NK-92 (cell line): ENCODE results near the gene GSC2.
"Not testable (repeated sequence)": the region's sequence is repeated elsewhere in the genome, so short reads cannot be mapped to it uniquely, and the experiment has no call there.

ENCODE experiments used
- DNase-seq: peaks from one replicate; lab custom pipeline; 2025; ENCODE audit not compliant: unreplicated experiment; lab: John Stamatoyannopoulos, UW

The GSC2 gene

DNA sequence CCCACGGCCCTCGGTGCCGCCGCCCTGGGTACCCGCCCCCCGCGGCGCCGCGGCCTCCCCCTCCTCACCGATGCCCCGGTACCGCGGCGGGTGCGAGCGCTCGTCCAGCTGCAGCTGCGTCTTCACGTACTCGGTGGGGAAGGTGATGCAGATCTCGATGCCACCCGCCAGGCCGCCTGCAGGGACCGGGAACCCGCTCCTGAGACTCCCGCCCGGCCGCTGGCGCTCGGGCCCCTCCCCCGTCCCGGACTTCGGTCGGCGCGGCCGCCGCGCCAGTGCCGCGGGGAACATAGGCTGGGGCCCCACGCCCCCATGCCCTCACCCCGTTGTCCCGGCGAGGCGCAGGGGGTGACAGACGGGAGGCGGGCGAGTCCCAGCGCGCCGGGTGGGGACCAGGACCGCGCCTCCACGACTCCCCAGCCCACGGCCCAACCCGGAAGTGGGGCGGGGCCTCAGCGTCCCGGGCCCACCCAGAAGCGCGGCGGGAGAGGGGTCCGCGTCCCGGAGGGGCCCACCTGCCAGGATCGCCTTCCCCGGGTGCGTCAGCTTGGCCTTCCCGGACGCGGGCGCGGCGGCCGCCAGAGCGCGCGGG, 28.1 kb upstream of the GSC2 start:
- DNase-seq, result no peak

DNA sequence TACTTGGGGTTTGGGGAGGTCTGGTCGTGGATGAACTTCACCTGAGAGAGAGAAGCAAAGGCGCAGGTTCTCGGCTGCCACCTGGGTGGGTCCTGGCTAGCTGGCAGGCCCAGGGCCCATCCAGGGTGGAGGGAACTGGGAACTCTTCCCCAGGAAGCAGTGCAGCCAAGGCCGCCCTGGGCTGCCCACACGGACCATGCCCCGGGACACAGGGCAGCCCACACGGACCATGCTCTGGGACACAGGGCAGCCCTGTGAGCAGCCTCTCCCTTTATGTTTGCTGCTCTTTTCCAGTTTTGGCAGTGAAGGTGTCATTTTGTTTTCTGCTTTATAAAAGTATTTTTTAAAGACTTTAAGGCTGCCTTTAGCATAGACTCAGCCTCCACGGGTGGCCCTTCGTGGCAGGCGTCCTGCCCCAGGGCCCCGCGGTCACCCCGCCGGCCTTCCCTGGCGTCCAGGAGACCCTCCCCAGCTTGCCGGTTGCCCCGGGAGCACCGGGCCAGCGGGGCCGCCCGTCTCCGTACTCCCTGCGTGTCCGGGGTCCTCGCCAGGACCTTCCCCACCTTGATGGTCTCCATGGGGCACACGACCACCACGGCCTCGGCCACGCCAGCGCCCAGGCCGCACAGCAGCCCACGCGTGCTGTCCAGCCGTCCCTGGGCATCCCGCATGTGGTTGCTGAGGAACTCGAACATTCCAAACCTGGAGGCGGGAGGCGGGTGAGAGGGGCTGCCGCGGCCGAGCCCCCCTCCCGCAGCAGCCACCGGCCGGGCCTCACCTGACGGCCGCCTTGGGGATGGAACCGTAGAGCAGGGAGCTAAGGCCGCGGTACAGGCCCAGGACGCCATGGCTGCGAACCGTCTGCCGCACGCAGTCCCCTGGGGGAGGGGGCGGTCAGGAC, 27.3 kb upstream of the GSC2 start:
- no peak for DNase-seq

DNA sequence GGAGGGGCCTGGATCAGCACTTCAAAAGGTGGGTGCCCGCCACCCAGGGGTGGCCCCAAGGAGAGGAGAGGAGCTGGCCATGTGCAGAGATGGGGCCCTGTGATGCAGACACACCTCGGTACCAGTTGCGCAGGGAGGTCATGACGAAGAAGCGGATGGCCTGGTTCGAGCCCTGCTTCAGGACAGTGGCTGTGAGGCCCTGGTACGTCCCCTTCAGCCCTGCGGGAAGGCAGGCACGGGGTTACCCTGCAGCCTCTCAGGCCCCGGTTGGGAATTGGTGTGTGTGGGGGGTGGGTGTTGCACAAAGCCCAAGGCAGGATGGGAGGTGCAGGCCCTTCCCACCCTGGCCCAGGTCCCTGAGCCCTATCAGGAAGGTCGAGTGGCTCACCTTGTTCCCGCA, 26.6 kb upstream of the GSC2 start:
- no peak for DNase-seq

DNA sequence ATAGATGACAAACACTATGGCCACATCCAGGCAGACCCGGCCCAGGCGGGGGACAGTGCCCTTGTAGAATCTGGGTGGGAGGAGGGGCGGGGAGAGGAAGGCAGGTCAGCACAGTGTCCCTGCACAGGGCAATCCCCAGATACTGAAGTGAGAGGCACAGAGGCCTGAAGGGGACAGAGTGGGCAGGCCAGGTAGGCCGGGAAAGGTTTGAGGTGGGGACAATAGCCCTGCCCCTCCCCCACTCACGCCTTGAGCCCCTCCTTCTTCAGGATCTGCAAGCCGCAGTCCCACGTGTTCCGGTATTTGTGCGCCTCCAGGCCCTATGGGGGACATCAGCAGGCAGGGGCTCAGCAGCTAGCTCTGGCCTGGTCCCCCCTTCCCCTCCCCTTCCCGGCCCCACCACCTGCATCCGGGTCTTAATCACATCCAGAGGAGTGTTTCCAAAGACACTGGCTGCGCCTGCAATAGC, 26.1 kb upstream of the GSC2 start:
- DNase-seq, result no peak

DNA sequence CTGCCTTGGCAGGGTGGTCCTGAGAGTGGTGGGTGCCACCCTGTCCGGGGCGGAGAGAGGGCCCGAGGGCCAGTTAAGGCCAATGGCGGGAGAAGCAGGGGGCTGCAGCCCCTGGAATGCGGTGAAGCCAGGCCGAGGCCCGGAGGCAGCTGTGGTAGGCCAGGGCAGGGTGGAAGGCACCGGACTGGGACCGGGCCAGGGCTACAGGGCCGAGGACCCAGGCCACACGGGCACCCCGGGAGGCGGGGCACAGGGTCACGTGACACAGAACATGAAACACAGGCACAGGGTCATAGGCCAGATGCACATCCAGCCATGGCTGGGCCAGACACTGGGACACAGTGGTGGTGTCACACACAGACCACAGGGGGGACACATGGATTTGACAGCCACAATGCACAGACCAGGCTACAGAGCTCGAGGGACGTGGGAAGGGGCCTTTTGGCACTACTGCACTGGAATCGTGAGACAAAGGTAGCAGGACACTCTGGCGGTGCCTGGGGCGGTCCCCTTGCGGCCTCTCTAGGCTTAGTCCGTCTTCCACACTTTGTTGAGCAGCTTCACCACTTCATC, 25.6 kb upstream of the GSC2 start:
- no peak for DNase-seq

DNA sequence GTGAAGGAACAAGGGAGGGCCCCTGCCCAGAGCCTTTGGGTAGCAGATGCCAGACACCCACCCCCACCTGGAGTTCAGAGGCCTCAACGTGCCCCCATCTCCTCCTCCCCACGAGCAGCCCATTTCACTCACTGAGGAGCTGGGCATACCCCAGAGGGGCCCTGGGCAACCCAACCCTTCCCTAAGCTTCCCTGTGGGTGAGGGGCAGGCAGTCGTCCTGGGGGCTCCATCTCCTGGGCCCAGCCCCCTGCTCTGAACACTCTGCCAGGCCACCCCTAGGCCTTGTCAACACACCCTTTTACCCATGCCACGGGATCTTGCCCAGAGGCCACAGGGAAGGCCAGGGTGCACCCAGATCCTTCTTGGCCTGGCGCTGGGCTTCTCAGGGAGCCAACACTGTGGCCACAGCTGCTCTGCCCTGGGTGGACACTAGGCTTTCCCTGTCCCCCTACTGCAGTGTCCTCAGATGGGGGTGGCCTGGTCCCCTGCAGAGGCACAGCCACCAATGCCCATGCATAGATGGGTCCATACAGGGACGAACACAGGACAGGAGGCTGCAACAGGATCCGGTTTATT, 25.0 kb upstream of the GSC2 start:
- DNase-seq, result no peak

DNA sequence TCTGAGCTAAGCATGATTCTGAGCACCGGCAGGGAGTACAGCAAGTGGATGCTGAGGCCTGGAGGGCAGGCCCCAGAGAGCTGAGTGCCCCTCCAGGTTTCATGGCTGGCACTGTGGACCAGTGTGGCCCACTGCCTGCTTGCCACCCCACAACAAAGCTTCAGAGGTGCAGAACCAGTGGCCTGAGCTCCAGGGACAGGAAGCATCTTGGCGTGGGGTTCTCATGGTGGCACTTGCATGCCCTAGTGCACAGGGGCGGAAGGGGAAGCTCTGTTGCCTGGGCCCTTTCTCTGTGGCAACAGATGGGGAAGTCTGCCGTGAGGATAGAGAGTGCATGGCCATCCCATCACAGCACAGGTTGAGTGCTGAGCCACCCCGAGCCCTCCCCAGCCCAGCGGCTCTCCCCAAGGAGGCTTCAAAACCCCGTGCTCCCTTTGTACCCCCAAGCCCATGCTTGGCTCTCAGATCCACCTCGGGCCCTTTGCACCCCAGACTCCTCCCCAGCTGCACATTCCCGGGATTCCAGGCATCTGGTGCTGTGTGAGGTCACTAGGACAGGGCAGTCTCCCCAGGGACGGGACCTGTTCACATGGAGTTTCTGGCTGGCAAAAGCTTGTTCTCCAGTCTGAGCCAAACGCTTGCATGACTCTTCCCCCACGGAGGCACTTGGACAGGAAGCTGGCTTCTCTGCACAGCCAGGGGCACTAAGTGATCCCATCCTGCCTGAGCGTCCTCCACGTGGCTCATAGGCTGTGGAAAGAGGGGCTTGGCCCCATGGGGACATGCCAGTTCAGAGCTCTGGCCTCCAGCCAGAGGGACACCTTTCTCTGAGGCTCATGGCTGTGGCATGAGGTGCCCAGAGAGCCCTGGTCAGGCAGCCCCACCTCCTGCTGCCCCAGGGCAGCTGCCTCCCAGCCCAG, 24.3 kb upstream of the GSC2 start:
- no peak for DNase-seq

DNA sequence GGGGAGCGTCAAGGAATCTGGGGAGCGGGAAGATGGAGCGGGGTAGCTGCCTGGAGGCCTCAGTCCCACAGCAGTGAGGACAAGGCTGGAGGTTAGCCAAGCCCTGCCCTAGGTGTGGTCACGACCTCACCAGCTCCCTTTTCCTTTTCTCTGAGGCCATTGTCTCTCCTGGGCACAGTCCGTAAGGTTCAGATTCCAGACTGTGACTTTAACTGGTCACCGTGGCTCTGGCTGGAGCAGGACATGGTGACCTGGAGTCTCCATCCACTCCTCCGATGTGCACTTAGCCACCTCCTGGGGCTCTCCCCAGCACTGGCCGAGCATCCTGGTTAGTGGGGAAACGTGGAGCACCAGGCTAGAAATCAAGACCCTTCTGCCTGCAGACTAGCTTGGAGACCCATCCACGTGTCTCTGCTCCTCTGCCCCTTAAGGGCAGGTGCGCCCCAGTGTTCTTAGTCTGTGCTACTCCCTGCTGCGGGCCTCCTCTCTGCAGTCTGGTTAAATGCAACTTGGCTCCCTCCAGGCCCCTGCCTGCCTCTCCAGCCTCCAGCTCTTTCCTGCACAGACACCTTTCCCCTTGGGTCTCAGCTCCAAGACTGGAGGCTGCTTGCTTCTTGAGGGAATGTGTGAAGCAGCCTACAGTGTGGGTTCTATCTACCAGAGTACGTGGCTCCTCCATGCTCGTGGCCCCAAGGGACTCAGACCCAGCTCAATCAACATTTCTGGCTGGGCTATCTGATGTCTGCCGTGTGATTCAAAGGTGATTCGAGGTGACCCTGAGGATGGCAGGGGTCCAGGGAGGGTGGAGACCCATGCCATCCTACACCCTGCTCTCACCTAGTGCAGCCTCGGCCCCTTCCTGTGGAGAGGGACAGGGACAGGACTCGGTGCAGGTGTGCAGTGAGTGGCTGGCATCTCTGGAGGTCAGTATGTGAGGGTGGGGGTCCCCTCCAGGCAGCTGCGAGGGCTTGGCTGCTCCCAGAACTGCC, 23.2 kb upstream of the GSC2 start:
- DNase-seq, result no peak

DNA sequence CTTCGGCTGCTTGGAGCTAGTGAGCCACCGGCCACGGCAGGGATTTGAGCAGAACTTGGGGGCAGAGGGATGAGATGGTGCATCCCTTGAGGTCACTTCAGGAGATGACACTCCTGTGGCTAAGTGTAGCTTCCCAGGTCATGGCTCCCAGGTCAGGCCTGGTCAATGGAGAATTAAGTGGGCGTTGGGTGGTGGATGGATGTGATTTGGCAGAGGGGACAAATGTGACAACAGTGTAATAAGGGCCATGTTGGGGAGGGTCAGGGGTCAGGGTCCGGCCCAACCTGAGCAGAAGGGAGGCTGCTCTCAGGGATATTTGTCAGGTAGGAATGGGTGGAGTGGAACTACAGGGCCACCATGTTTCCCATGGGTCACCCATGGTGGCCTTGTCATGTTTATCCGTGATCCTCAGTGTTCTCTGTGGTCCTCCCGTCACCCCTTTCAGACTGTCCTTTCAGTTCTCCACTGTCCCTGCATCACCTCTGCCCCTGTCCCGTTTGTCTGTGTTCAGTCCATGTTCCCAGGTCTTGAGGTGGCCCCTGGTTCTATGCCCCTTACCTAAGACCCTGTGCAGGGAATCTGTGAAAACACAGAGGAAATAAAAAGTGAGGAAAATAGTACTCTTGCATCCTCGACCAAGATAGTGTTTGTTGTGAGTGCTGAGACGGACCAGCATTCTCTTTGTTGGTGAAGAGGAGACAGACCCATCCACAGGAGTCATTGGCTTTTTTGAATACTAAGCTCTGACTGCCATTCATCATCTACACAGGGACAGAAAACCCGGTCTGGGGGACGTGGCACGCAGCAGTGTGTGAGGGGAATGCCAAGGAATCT, 22.3 kb upstream of the GSC2 start:
- no peak for DNase-seq

DNA sequence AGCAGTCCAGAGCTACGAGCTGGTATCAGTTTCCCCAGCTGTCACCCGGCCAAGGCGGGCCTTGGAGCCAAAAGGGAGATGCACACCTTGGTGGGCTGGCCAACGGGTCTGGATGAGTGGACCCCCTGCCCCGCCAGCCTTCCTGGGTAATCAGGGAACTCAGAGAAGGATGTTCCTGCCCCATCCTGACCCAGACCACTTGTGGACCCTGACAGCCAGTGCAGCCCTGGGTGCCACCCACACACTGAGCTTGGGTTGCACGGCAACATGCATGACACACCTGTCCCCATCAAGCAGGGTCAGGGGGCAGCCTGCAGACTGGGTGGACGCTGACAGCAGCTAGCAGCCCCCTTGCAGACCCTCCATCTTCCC, 19.8 kb upstream of the GSC2 start:
- DNase-seq, result no peak

DNA sequence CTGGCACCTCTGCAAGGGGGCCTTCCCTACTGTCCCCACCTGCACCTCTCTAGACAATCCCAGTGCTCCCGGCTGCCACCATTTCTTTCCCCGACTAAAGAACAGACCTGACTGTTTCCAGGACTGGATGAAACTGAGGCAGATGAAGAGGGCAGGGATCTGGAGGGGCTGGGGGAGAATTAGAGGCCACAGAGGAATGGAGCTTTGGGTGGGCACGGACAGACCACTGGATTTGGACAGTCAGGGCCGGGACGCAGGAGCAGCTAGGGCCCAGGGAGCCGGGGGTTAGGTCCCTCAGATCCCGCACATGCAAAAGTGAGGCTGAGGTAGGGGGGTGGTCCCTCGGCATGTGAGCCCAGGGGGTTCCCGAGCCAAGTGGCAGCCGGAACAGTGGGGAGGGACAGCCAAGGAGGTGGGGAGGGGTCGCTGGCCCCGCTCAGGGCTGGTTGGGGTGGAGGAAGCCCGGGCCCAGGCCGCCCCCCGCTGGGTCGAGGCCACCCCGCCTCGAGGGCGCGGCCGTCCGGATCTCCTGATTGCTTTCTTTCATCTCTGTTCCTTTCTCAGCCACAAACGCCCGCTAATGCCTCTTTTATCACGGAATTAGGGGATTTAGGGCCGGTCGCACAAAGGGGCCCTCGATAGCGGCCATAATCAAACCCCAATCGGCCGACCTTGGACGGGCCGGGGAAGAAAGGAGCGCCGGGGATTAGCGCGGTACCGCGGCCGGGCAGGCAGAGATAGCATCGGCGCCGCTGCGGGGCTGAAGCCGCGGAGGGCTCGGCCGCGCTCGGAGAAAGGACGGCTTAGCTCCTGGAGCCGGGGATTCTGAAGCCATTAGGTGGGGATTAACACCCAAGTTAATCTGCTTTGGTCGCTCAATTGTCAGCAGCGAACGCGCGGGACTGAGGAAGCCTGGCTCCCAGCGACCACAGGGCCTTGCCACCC, 19.2 kb upstream of the GSC2 start:
- DNase-seq, result no peak

DNA sequence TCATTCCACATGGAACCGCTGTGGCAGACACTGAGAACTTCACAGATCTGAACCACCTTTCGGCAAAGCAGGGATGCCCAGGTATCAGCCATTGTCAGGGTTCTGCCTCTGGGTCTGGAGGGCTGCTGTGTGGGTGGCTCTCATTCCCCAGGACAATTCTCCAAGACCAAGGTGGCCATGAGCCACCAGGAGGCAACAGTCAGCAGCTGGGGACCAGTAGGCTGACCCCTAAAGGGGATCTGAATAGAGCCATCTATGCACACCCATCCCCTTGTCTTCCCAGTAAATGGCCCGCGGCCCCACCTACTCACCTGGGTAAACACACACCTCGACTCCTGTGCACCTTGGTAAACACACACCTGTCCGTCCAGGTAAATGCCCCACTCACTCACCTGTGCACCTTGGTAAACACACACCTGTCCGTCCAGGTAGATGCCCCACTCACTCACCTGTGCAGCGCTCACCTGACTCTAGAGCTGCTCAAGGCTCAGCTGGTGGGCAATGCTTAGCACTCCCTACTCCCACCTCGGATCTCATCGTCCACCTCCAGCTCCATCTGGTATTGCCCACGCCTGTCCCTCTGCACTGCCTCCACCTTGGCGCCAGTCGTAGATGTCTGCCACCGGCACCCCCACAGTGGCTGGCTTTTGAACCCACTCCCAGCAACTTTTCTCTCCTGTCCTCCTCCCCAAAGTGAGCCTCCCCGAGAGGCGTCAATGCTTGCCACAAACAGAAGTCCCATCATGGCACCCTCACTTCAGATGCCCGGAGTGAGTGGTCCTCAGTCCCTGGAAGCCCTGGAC, 18.2 kb upstream of the GSC2 start:
- no peak for DNase-seq

DNA sequence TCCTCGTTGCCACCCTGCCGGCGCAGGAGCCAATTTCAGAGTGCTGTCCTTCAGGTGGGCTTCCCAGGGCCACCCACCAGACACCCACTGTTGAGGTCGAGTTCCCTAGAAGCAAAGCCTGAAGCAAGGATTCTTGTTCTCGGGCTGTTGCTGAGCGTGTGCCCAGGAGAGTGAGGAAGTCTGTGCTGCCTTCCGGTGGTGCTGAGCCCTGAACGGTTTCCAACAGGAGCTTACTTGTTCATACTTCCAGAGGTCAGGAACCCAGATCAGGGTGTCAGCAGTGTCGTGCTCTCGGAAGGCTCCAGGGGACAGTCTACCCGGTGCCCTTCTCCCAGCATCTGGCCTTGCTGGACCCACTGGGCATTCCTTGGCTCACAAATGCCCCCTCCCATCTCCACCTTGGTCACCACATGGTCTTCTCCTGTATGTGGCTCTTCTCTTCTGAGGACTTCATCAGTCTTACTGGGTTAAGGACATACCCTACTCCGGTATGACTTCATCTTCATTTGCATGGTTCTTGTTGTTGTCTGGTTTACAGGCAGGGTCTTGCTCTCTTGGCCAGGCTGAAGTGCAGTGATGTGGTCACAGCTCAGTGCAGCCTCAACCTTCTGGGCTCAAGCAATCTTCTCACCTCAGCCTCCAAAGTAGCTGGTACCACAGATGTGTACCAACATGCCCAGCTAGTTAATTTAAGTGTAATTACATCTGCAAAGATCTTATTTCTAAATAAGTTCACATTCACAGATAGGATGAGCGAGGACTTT, 17.2 kb upstream of the GSC2 start:
- DNase-seq, result no peak

DNA sequence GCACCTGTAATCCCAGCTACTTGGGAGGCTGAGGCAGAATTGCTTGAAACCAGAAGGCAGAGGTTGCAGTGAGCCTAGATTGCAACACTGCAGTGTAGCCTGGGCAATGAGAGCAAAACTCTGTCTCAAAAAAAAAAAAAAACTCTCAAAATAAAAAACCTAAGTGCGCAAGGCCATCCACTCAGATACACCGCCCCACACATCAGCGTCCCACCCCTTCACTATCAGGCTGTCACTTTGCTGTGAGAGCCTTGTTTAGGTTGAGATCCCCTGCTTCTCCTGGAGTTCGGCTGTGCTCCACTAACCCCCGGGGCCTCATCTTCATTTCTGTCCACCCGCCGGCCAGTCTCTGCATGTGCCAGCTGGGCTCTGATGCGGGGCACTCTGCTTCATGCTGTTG, 16.3 kb upstream of the GSC2 start:
- DNase-seq, result no peak

DNA sequence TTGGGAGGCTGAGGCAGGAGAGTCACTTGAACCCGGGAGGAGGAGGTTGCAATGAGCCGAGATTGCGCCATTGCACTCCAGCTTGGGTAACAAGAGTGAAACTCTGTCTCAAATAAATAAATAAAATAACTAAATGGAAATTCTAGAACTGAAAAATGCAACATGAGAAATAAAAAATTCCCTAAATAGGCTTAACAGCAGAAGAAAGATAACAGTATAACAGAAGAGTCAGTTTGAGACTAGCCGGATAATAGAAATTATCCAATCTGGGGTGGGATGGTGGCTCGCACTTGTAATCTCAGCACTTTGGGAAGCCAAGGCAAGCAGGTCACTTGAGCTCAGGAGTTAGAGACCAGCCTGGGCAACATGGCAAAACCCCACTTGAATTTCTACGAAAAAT, 14.3 kb upstream of the GSC2 start:
- DNase-seq, result no peak

DNA sequence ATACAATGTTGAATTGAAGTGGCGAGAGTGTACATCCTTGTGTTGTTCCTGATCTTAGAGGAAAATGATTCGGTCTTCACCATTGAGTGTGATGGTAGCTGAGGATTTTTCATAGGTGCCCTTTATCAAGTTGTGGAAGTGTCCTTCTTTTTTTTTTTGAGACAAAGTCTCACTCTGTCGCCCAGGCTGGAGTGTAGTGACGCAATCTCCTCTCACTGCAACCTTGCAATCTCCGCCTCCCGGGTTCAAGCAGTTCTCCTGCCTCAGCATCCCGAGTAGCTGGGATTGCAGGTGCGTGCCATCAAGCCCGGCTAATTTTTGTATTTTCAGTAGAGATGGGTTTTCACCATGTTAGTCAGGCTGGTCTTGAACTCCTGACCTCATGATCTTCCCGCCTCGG, 8.6 kb upstream of the GSC2 start:
- DNase-seq, result not testable (repeated sequence)
